ENCODE measurements around the gene LRRC32.
"Not testable (repeated sequence)": the region's sequence is repeated elsewhere in the genome, so short reads cannot be mapped to it uniquely, and the experiment has no call there.

LRRC32 gene

DNA sequence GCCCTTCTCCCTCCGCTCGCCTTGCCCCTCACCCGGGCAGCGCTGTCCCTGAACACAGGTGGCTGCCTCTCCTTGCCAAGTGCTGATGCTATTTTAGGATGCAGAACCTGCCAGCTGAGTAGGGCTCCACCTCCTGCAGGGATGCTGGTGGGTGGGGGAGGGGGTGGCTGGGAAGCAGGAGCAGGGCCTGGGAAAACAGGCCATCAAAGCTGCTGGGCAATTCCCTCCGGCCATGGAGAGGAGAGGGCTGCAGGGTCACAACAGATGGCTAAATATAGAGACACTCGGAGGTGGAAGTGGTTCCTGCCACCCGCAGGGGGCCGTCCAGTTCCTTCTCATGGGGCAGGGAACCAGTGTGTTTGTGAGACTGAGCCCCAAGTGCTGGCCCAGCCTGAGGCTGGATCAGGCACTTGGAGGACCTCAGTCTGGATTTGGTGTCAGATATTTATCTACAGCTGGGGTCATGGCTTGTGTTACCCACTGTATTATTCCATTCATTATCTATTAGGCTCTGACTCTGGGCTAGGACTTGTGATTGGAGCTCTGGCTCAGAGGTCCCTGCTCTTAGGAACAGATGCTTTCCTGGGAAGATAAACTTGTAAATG is 59.6 kb downstream of the LRRC32 start:
- DNase-seq (ENCODE audit: low read depth) = no peak

- no peak for DNase-seq (ENCODE audit: low read depth)
Measured at GRCh38 chr11:76610371-76610770, 60.2 kb downstream of the LRRC32 start.

GRCh38 chr11:76609736-76610370 is 60.7 kb downstream of the LRRC32 start:
- DNase-seq (ENCODE audit: low read depth) = no peak

DNA sequence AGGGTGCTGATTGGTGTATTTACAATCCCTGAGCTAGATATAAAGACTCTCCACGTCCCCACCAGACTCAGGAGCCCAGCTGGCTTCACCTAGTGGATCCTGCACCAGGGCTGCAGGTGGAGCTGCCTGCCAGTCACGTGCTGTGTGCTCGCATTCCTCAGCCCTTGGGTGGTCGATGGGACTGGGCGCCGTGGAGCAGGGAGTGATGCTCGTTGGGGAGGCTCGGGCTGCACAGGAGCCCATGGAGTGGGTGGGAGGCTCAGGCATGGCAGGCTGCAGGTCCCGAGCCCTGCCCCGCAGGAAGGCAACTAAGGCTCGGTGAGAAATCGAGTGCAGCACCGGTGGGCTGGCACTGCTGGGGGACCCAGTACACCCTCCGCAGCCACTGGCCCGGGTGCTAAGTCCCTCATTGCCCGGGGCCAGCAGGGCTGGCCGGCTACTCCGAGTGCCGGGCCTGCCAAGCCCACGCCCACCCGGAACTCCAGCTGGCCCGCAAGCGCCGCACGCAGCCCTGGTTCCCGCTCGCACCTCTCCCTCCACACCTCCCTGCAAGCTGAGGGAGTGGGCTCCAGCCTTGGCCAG is 61.6 kb downstream of the LRRC32 start:
- DNase-seq (ENCODE audit: low read depth) = not testable (repeated sequence)

DNA sequence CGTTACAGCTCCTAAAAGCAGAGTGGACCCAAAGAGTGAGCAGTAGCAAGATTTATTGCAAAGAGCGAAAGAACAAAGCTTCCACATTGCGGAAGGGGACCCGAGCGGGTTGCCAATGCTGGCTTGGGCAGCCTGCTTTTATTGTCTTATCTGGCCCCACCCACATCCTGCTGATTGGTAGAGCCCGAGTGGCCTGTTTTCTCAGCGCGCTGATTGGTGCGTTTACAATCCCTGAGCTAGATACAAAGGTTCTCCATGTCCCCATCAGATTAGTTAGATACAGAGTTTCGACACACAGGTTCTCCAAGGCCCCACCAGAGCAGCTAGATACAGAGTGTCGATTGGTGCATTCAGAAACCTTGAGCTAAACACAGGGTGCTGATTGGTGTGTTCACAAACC is 62.3 kb downstream of the LRRC32 start:
- DNase-seq (ENCODE audit: low read depth) = not testable (repeated sequence)
